Thyroid gland (tissue), 4 donors: ENCODE measurements around the gene SPATA13. TPM values are rescaled to one million over a fixed set of nuclear protein-coding genes. Genes with fewer than 3 reads are reported as not detected.
A peak's percentile ranks its signal among the peaks of the same experiment; 100 is the strongest.

Experiments used
- DNase-seq, 2 donors: peaks; one replicate each; pipeline ENCODE4 v3.0.0-alpha.2; 2019
- H3K27ac ChIP-seq, 3 donors: fragments of 200-600 bp; sonication (generic); 1 replicate in 2 of 3; 2 replicates in 1 of 3; pipeline ENCODE4 v1.5.1; 2016 to 2019; ENCODE audit warnings: mild to moderate bottlenecking in 1 of 3, moderate library complexity in 1 of 3
- H3K27me3 ChIP-seq: fragments of 200-600 bp; sonication (generic); one replicate; pipeline ENCODE4 v1.5.1; 2019
- H3K36me3 ChIP-seq, 2 donors: fragments of 200-600 bp; sonication (generic); one replicate each; pipeline ENCODE4 v1.5.1; 2016 to 2019
- H3K4me1 ChIP-seq, 2 donors: fragments of 200-600 bp; sonication (generic); one replicate each; pipeline ENCODE4 v1.5.1; 2017 to 2019
- H3K4me3 ChIP-seq, 3 donors: fragments of 200-600 bp; sonication (generic); replicated peaks in 1 of 3; 1 replicate in 2 of 3; 2 replicates in 1 of 3; pipeline ENCODE4 v1.5.1; 2016; ENCODE audit warnings: mild to moderate bottlenecking in 1 of 3
- H3K9me3 ChIP-seq: fragments of 200-600 bp; sonication (generic); one replicate; pipeline ENCODE4 v1.5.1; 2017
- POLR2A ChIP-seq, 2 donors: fragments of 450-650 bp; IDR thresholded peaks; one replicate each; pipeline ENCODE4 v1.6.1; 2017; ENCODE audit warnings: antibody characterized with exemption in 2 of 2, mild to moderate bottlenecking in 2 of 2, moderate library complexity in 1 of 2
- WGBS, 2 donors: methylation state at CpG; one replicate each; pipeline ENCODE4 v1.1.5; 2017; 5-methylcytosine and 5-hydroxymethylcytosine counted together
- intact Hi-C: fragments of 100-400 bp; cut with DNase I; formaldehyde crosslinking; loops from one replicate; pipeline ENCODE4 v1.15.1; 2023
- total RNA-seq, 4 donors: library from RNA; depleted of rRNA; stranded (reverse); fragments of >200 nt; gene quantifications; one replicate each; pipeline ENCODE4 v1.2.3, GENCODE V29; 2016
- TF ChIP-seq, protein P1 (sequence below), 6 experiments: fragments of 200-600 bp in 3 of 6; fragments of 450-650 bp in 3 of 6; sonication (generic) in 3 of 6; IDR thresholded peaks; one replicate each; pipeline ENCODE4 v1.5.1; 2016 to 2019; ENCODE audit warnings: antibody characterized with exemption in 6 of 6, mild to moderate bottlenecking in 2 of 6, inconsistent platforms in 1 of 6, moderate library complexity in 1 of 6

Gene SPATA13
- total RNA-seq, 4 donors from 2014 or later, result 43.2 to 95.4 (median 51.1) TPM

DNA sequence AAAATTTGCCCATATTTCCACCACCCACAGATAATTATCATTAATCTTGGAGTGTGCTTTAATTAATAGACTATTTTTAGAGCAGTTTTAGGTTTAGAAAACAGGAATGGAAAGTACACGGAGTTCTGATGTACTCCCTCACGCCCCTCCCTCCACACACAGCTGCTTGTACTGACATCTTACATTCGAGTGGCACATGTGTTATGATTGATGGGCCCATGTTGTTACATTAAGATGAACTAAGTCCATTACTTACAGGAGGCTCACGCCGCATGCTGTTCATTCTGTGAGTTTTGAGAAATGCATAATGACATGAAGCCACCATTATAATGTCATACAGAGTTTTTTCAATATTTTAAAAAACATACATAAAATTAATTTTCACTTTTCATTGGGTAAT is 1.2 kb upstream of the SPATA13 start:
- 80 to 84% methylated on average over 5 of the region's 5 CpGs for WGBS, 2 donors
- H3K27ac ChIP-seq, result peak overlapping the region; percentile 73 to 92 (median 86)

GRCh38 chr13:24161010-24161775 is 673 bp downstream of the SPATA13 start:
- intact Hi-C loops, result loop anchor here (5.0 kb wide), 1 partner anchor 46 kb away; no protein-coding TSS in a partner anchor
- peak overlapping the region; percentile 61 to 92 (median 86) for H3K27ac ChIP-seq
- peak overlapping the region; percentile 81 to 91 (median 81) for H3K4me3 ChIP-seq
- peaks cover 11 to 31% of the 10 kb centered on the region in 2 donors for H3K4me1 ChIP-seq
- no peaks in the 10 kb centered on the region for H3K27me3 ChIP-seq
- DNase-seq, result peak; percentile 64 to 69
- WGBS, 2 donors, result 0 to 1% methylated on average over 5 to 21 of the region's 43 CpGs
- no peaks in the 10 kb centered on the region for H3K9me3 ChIP-seq
- H3K36me3 ChIP-seq, result no peaks in the 10 kb centered on the region
- TF ChIP-seq, protein P1, sequence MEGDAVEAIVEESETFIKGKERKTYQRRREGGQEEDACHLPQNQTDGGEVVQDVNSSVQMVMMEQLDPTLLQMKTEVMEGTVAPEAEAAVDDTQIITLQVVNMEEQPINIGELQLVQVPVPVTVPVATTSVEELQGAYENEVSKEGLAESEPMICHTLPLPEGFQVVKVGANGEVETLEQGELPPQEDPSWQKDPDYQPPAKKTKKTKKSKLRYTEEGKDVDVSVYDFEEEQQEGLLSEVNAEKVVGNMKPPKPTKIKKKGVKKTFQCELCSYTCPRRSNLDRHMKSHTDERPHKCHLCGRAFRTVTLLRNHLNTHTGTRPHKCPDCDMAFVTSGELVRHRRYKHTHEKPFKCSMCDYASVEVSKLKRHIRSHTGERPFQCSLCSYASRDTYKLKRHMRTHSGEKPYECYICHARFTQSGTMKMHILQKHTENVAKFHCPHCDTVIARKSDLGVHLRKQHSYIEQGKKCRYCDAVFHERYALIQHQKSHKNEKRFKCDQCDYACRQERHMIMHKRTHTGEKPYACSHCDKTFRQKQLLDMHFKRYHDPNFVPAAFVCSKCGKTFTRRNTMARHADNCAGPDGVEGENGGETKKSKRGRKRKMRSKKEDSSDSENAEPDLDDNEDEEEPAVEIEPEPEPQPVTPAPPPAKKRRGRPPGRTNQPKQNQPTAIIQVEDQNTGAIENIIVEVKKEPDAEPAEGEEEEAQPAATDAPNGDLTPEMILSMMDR (IDR thresholded peaks at IDR 0.05), result no peak
- peak in 1 of 2 donors; percentile 51 for TF ChIP-seq POLR2A (IDR thresholded peaks at IDR 0.05)

More for the DNA sequence above, 1.2 kb upstream of the SPATA13 start:
- Histone ChIP-seq H3K4me1 (peaks cover 11 to 31% of the 10 kb centered on the region in 2 donors), H3K27me3 (no peaks in the 10 kb centered on the region), H3K9me3 (no peaks in the 10 kb centered on the region), H3K4me3 (no peak overlapping the region), H3K36me3 (no peaks in the 10 kb centered on the region)
- DNase-seq, result peak; percentile 30 to 35
- intact Hi-C loops, result no loop called here
- TF ChIP-seq, protein P1 (IDR thresholded peaks at IDR 0.05), result no peak
- TF ChIP-seq POLR2A (IDR thresholded peaks at IDR 0.05), result no peak

DNA sequence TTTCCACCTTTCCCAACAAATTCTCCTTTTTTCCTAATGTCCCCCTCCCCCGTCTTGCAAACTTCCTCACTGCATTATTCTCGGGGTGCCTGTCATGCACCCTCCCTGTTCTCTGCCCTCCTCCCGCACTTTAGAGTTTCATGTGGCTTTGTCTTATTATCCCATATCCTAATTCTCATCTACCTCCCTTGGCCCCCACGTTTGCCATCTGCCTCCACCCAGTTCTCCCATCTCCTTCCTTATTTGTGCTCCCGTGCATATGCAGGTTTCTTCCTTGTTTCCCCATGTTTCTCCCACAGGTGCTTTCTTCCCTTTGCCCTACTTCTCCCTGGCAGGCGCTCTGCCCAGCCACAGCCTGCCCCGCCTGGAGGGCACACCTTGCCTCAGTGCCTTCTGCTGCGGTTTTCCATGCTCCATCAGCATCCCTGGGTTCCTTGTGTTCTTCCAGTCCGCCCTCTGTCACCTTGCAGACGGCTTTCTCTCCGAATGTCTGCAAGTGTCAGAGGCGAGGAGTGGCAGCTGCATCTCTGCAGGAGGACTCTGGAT is 1.5 kb downstream of the SPATA13 start:
- Histone ChIP-seq H3K4me1 (peaks cover 11 to 31% of the 10 kb centered on the region in 2 donors), H3K36me3 (no peaks in the 10 kb centered on the region), H3K9me3 (no peaks in the 10 kb centered on the region), H3K27ac (peak overlapping the region in 1 of 3 donors; percentile 86), H3K27me3 (no peaks in the 10 kb centered on the region), H3K4me3 (peak overlapping the region in 1 of 3 donors; percentile 81)
- 65% methylated on average over 12 of the region's 12 CpGs for WGBS, 2 donors
- peak; percentile 36 to 53 for DNase-seq
- intact Hi-C loops, result loop anchor here (5.0 kb wide), 1 partner anchor 45 kb away; no protein-coding TSS in a partner anchor
- TF ChIP-seq POLR2A (IDR thresholded peaks at IDR 0.05), result no peak

GRCh38 chr13:24162604-24163003 is 2.1 kb downstream of the SPATA13 start:
- Histone ChIP-seq H3K36me3 (no peaks in the 10 kb centered on the region), H3K27ac (peak overlapping the region in 1 of 3 donors; percentile 86), H3K9me3 (no peaks in the 10 kb centered on the region), H3K4me1 (peaks cover 11 to 31% of the 10 kb centered on the region in 2 donors), H3K4me3 (no peak overlapping the region), H3K27me3 (no peaks in the 10 kb centered on the region)
- intact Hi-C loops, result loop anchor here (5.0 kb wide), 1 partner anchor 45 kb away; no protein-coding TSS in a partner anchor
- no peak for TF ChIP-seq POLR2A (IDR thresholded peaks at IDR 0.05)
- TF ChIP-seq, protein P1 (IDR thresholded peaks at IDR 0.05), result no peak
- no peak for DNase-seq
- 65 to 81% methylated on average over 3 of the region's 3 CpGs for WGBS, 2 donors

GRCh38 chr13:24165746-24166145 is 5.2 kb downstream of the SPATA13 start:
- Histone ChIP-seq H3K27ac (no peak overlapping the region), H3K27me3 (no peaks in the 10 kb centered on the region), H3K36me3 (no peaks in the 10 kb centered on the region), H3K4me1 (peaks cover 21 to 26% of the 10 kb centered on the region in 2 donors), H3K4me3 (no peak overlapping the region), H3K9me3 (no peaks in the 10 kb centered on the region)
- intact Hi-C loops, result no loop called here
- TF ChIP-seq, protein P1 (IDR thresholded peaks at IDR 0.05), result no peak
- no peak for TF ChIP-seq POLR2A (IDR thresholded peaks at IDR 0.05)
- WGBS, 2 donors, result 66 to 82% methylated on average over 4 of the region's 4 CpGs
- DNase-seq, result no peak
